HCT116 (cell line): ENCODE data around the gene SLC2A13. TPM values are rescaled to one million over a fixed set of nuclear protein-coding genes. Genes with fewer than 3 reads are reported as not detected.

Experiments used
- ATAC-seq: fragments of 200-7000 bp; cut with Tn5 transposase; 2 replicates; pipeline ENCODE4 v1.9.1; 2020; ENCODE audit warnings: mild to moderate bottlenecking, moderate library complexity
- BruUV-seq: library from RNA; stranded (reverse); fragments of 400-500 nt; replicated peaks from 2 replicates; lab custom pipeline; 2021; lab: Mats Ljungman, UMichigan
- CTCF ChIA-PET: fragments of 300-600 bp; sonication (Branson Sonifier 250); formaldehyde crosslinking; loops from one replicate; lab custom pipeline; 2021; ENCODE audit warnings: antibody characterized with exemption; lab: Charles Lee
- POLR2A ChIA-PET: fragments of 300-600, 350-600 bp; sonication (Branson Sonifier 250); formaldehyde crosslinking; loops from one replicate; lab custom pipeline; 2021; ENCODE audit warnings: antibody characterized with exemption; lab: Charles Lee
- RAD21 ChIA-PET, 2 experiments: fragments of 300-600 bp; sonication (Branson Sonifier 250); formaldehyde crosslinking; loops; one replicate each; lab custom pipeline; 2023; ENCODE audit warnings: low total read pairs in 2 of 2; ENCODE audit not compliant: uncharacterized antibody in 2 of 2, unreplicated experiment in 2 of 2, low non-redundant PET in 1 of 2; lab: Charles Lee
- DNase-seq: peaks from one replicate; pipeline ENCODE4 v3.0.0-alpha.2; 2010; ENCODE audit warnings: low read depth, low spot score
- H2AFZ ChIP-seq: fragments of 200-600 bp; shearing (Covaris generic), sonication (generic); 2 replicates; pipeline ENCODE4 v1.6.1; 2017; ENCODE audit warnings: low read depth, mixed run types, mixed read lengths, antibody characterized with exemption, low read length; ENCODE audit not compliant: poor library complexity, severe bottlenecking
- H3K27ac ChIP-seq: 2 replicates; pipeline ENCODE4 v1.5.1; 2012; ENCODE audit warnings: low read depth, low read length
- H3K27me3 ChIP-seq: fragments of 200-600 bp; sonication (generic); 2 replicates; pipeline ENCODE4 v1.6.1; 2016; ENCODE audit warnings: mixed run types, low read length, mixed read lengths; ENCODE audit not compliant: insufficient read depth
- H3K36me3 ChIP-seq, 2 experiments: fragments of 200-500 bp in 1 of 2; fragments of 200-600 bp in 1 of 2; sonication (Bioruptor generic) in 1 of 2; sonication (generic) in 1 of 2; 2 replicates each; pipeline versions ENCODE4 v1.5.1 to v1.6.1; 2014 to 2016; ENCODE audit warnings: low read length in 2 of 2, inconsistent platforms in 1 of 2, mixed read lengths in 1 of 2, mixed run types in 1 of 2; ENCODE audit not compliant: insufficient read depth in 2 of 2, control insufficient read depth in 1 of 2
- H3K4me1 ChIP-seq, 2 experiments: fragments of 200-600 bp in 1 of 2; sonication (generic) in 1 of 2; 2 replicates each; pipeline versions ENCODE4 v1.5.1 to v1.6.1; 2012 to 2017; ENCODE audit warnings: low read length in 2 of 2, inconsistent platforms in 1 of 2, mild to moderate bottlenecking in 1 of 2, mixed read lengths in 1 of 2, mixed run types in 1 of 2, moderate library complexity in 1 of 2; ENCODE audit not compliant: insufficient read depth in 2 of 2, control insufficient read depth in 1 of 2
- H3K4me2 ChIP-seq: fragments of 200-600 bp; sonication (generic); 2 replicates; pipeline ENCODE4 v1.6.1; 2017; ENCODE audit warnings: mixed run types, low read length, mixed read lengths
- H3K4me3 ChIP-seq, 2 experiments: fragments of 200-600 bp in 1 of 2; sonication (generic) in 1 of 2; replicated peaks in 1 of 2; 2 replicates each; pipeline ENCODE4 v1.5.1; 2011 to 2016; ENCODE audit warnings: low read length in 2 of 2, control low read depth in 1 of 2, low read depth in 1 of 2, mild to moderate bottlenecking in 1 of 2, mixed read lengths in 1 of 2, mixed run types in 1 of 2
- H3K79me2 ChIP-seq: fragments of 200-600 bp; sonication (generic); 2 replicates; pipeline ENCODE4 v1.6.1; 2017; ENCODE audit warnings: mild to moderate bottlenecking, mixed run types, low read length, moderate library complexity, mixed read lengths; ENCODE audit not compliant: insufficient read depth
- H3K9ac ChIP-seq: fragments of 200-600 bp; sonication (generic); 2 replicates; pipeline ENCODE4 v1.6.1; 2016; ENCODE audit warnings: low read length, mixed read lengths
- H3K9me2 ChIP-seq: fragments of 200-600 bp; sonication (generic), shearing (Covaris generic); 2 replicates; pipeline ENCODE4 v1.6.1; 2017; ENCODE audit warnings: mixed run types, mild to moderate bottlenecking, moderate library complexity; ENCODE audit not compliant: insufficient read depth
- H3K9me3 ChIP-seq, 2 experiments: fragments of 200-500 bp in 1 of 2; fragments of 200-600 bp in 1 of 2; sonication (Bioruptor generic) in 1 of 2; sonication (generic) in 1 of 2; 2 replicates each; pipeline ENCODE4 v1.6.1; 2014 to 2017; ENCODE audit warnings: low read length in 2 of 2, mixed read lengths in 2 of 2, inconsistent platforms in 1 of 2, low read depth in 1 of 2, mild to moderate bottlenecking in 1 of 2, mixed run types in 1 of 2, moderate library complexity in 1 of 2; ENCODE audit not compliant: control insufficient read depth in 1 of 2, insufficient read depth in 1 of 2
- H4K20me1 ChIP-seq: fragments of 200-600 bp; sonication (generic), shearing (Covaris generic); 2 replicates; pipeline ENCODE4 v1.6.1; 2017; ENCODE audit warnings: mixed run types, mild to moderate bottlenecking, moderate library complexity; ENCODE audit not compliant: insufficient read depth
- CBX3 ChIP-seq: IDR thresholded peaks from 2 replicates; pipeline ENCODE4 v1.6.1; 2012; ENCODE audit warnings: low read depth
- CTCF ChIP-seq, 3 experiments: fragments of 200-600 bp in 1 of 3; sonication (generic) in 1 of 3; IDR thresholded peaks in 2 of 3; conservative IDR thresholded peaks in 1 of 3; 2 replicates each; pipeline ENCODE4 v1.5.1; 2012 to 2017; ENCODE audit warnings: low read depth in 2 of 3, low read length in 2 of 3, antibody characterized with exemption in 1 of 3, borderline replicate concordance in 1 of 3, control low read depth in 1 of 3, mild to moderate bottlenecking in 1 of 3, mixed read lengths in 1 of 3, mixed run types in 1 of 3, moderate library complexity in 1 of 3; ENCODE audit not compliant: insufficient read depth in 1 of 3
- ELF1 ChIP-seq: IDR thresholded peaks from 2 replicates; pipeline ENCODE4 v1.6.1; 2012; ENCODE audit warnings: low read depth, borderline replicate concordance
- EZH2 ChIP-seq: fragments of 200-600 bp; sonication (generic); IDR thresholded peaks from 2 replicates; pipeline ENCODE4 v1.6.1; 2017; ENCODE audit warnings: antibody characterized with exemption, mixed run types
- EZH2phosphoT487 ChIP-seq: fragments of 200-600 bp; IDR thresholded peaks from 2 replicates; pipeline ENCODE4 v1.6.1; 2018; ENCODE audit warnings: antibody characterized with exemption, borderline replicate concordance
- FOSL1 ChIP-seq: IDR thresholded peaks from 2 replicates; pipeline ENCODE4 v1.6.1; 2012; ENCODE audit warnings: low read depth
- JUND ChIP-seq: IDR thresholded peaks from 2 replicates; pipeline ENCODE4 v1.6.1; 2012
- MAX ChIP-seq: IDR thresholded peaks from 2 replicates; pipeline ENCODE4 v1.6.1; 2012
- POLR2A ChIP-seq: IDR thresholded peaks from 2 replicates; pipeline ENCODE4 v1.7.0; 2011; ENCODE audit warnings: borderline replicate concordance; ENCODE audit not compliant: insufficient read depth, insufficient read length; ENCODE audit errors: extremely low read depth
- RAD21 ChIP-seq: IDR thresholded peaks from 2 replicates; pipeline ENCODE4 v1.6.1; 2012; ENCODE audit warnings: low read depth, mild to moderate bottlenecking
- SIN3A ChIP-seq: IDR thresholded peaks from 2 replicates; pipeline ENCODE4 v1.6.1; 2012; ENCODE audit warnings: low read depth
- TCF7L2 ChIP-seq: IDR thresholded peaks from 2 replicates; pipeline ENCODE4 v1.7.0; 2011; ENCODE audit warnings: borderline replicate concordance, inconsistent platforms; ENCODE audit not compliant: insufficient read depth, insufficient read length; ENCODE audit errors: extremely low read depth
- YY1 ChIP-seq: IDR thresholded peaks from 2 replicates; pipeline ENCODE4 v1.6.1; 2011; ENCODE audit warnings: low read length, low read depth, moderate library complexity, mild to moderate bottlenecking; ENCODE audit not compliant: insufficient replicate concordance; ENCODE audit errors: extremely low read depth
- ZBTB33 ChIP-seq: IDR thresholded peaks from 2 replicates; pipeline ENCODE4 v1.6.1; 2011; ENCODE audit warnings: mild to moderate bottlenecking, low read length, moderate library complexity; ENCODE audit not compliant: insufficient replicate concordance; ENCODE audit errors: extremely low read depth
- ZNF274 ChIP-seq: fragments of 200-500 bp; sonication (Bioruptor generic); IDR thresholded peaks from 2 replicates; pipeline ENCODE4 v1.6.1; 2014; ENCODE audit warnings: mild to moderate bottlenecking, low read depth, low read length, inconsistent platforms
- intact Hi-C: fragments of 100-400 bp; cut with micrococcal nuclease; formaldehyde crosslinking; loops from 2 replicates; pipeline ENCODE4 v1.10.0; 2022
- total RNA-seq: library from RNA; stranded (reverse); gene quantifications from one replicate; pipeline ENCODE4 v1.2.1, GENCODE V29; 2021; ENCODE audit not compliant: unreplicated experiment
- TF ChIP-seq, protein P1 (sequence below): IDR thresholded peaks from 2 replicates; pipeline ENCODE4 v1.6.1; 2012
- TF ChIP-seq, protein P2 (sequence below): IDR thresholded peaks from 2 replicates; pipeline ENCODE4 v1.6.1; 2012; ENCODE audit warnings: low read depth

The SLC2A13 gene
- total RNA-seq, 1 experiment from 2014 or later: 6.8 TPM

DNA sequence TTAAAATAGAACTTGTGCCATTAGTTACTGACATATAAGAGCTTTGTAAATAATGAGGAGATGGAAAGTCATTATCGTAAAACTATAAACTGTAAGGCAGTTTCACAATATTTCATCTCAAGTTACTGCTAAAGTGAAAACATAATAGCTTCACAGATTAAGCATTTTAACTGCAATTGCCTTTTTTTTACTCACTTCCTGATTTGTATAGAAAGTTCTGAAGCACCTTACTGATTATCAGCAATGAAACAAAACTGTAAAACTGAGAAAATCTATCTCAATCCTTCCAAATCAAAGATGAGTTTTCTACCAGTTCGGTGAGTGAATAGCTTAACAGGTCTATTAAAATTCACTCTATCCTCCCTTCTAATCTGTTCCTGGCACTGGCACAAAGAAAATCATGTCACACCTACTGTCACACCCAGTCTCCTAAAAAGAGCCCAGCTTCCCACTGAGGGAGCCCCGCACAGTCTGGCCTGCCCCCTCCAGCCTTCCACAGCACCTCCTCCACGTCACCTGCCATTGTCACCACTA lies 324.9 kb downstream of the SLC2A13 start:
- no peak for DNase-seq
- intact Hi-C loops: loop anchor here (10.0 kb wide), 1 partner anchor 56 kb away; no protein-coding TSS in a partner anchor
- BruUV-seq: no TSS peak
- Histone ChIP-seq H3K79me2 (no peaks in the 10 kb centered on the region), H3K36me3 (no peaks in the 10 kb centered on the region), H3K27me3 (no peaks in the 10 kb centered on the region), H3K27ac (no peak overlapping the region), H3K9me2 (no peaks in the 10 kb centered on the region), H3K9me3 (no peaks in the 10 kb centered on the region), H2AFZ (no peak overlapping the region), H3K4me2 (no peak overlapping the region), H3K4me1 (no peaks in the 10 kb centered on the region), H4K20me1 (no peaks in the 10 kb centered on the region), H3K9ac (no peak overlapping the region), H3K4me3 (no peak overlapping the region)
- ChIA-PET CTCF (no interaction called here), POLR2A (no interaction called here), RAD21 (no interaction called here)
- no peak for ATAC-seq
- TF ChIP-seq POLR2A (no peak), SIN3A (no peak), ELF1 (no peak), FOSL1 (no peak), JUND (no peak), TCF7L2 (no peak), CTCF (IDR thresholded peaks at IDR 0.05 in 2 of 3, conservative IDR thresholded peaks at IDR 0.05 in 1 of 3; ENCODE audit: borderline replicate concordance in 1 of 3, insufficient read depth in 1 of 3, low read depth in 2 of 3, low read length in 2 of 3) (no peak), EZH2phosphoT487 (no peak), RAD21 (no peak), YY1 (no peak), ZNF274 (no peak), EZH2 (no peak), MAX (no peak), ZBTB33 (no peak), CBX3 (no peak)
- TF ChIP-seq, protein P1, sequence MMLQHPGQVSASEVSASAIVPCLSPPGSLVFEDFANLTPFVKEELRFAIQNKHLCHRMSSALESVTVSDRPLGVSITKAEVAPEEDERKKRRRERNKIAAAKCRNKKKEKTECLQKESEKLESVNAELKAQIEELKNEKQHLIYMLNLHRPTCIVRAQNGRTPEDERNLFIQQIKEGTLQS: no peak
- TF ChIP-seq, protein P2, sequence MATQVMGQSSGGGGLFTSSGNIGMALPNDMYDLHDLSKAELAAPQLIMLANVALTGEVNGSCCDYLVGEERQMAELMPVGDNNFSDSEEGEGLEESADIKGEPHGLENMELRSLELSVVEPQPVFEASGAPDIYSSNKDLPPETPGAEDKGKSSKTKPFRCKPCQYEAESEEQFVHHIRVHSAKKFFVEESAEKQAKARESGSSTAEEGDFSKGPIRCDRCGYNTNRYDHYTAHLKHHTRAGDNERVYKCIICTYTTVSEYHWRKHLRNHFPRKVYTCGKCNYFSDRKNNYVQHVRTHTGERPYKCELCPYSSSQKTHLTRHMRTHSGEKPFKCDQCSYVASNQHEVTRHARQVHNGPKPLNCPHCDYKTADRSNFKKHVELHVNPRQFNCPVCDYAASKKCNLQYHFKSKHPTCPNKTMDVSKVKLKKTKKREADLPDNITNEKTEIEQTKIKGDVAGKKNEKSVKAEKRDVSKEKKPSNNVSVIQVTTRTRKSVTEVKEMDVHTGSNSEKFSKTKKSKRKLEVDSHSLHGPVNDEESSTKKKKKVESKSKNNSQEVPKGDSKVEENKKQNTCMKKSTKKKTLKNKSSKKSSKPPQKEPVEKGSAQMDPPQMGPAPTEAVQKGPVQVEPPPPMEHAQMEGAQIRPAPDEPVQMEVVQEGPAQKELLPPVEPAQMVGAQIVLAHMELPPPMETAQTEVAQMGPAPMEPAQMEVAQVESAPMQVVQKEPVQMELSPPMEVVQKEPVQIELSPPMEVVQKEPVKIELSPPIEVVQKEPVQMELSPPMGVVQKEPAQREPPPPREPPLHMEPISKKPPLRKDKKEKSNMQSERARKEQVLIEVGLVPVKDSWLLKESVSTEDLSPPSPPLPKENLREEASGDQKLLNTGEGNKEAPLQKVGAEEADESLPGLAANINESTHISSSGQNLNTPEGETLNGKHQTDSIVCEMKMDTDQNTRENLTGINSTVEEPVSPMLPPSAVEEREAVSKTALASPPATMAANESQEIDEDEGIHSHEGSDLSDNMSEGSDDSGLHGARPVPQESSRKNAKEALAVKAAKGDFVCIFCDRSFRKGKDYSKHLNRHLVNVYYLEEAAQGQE: no peak
